ENCODE results near the gene DISC1. TPM values are rescaled to one million over a fixed set of nuclear protein-coding genes. Genes with fewer than 3 reads are reported as not detected.

The DISC1 gene
- total RNA-seq, 1 donor from 2014 or later = 13.6 TPM

- intact Hi-C loops (cut with DNase I) = no loop called here
- Histone ChIP-seq H3K4me3 (no peak overlapping the region), H3K27ac (no peak overlapping the region), H3K9me3 (no peaks in the 10 kb centered on the region), H3K36me3 (no peaks in the 10 kb centered on the region), H3K27me3 (ENCODE audit: low read depth) (no peaks in the 10 kb centered on the region), H3K4me1 (no peaks in the 10 kb centered on the region)
- TF ChIP-seq CTCF (IDR thresholded peaks at IDR 0.05) = no peak
- DNase-seq (no peak), ATAC-seq (no peak)
Measured at GRCh38 chr1:231734417-231734816, 107.8 kb downstream of the DISC1 start.

- intact Hi-C loops (cut with DNase I) = no loop called here
- no peak for DNase-seq
- no peak for TF ChIP-seq CTCF (IDR thresholded peaks at IDR 0.05)
- no peak for ATAC-seq
- Histone ChIP-seq H3K4me3 (no peak overlapping the region), H3K36me3 (no peaks in the 10 kb centered on the region), H3K27me3 (ENCODE audit: low read depth) (no peaks in the 10 kb centered on the region), H3K4me1 (no peaks in the 10 kb centered on the region), H3K27ac (no peak overlapping the region), H3K9me3 (no peaks in the 10 kb centered on the region)
Measured at GRCh38 chr1:231735411-231735810, 108.8 kb downstream of the DISC1 start.

- Histone ChIP-seq H3K27me3 (ENCODE audit: low read depth) (no peaks in the 10 kb centered on the region), H3K4me3 (no peak overlapping the region), H3K9me3 (no peaks in the 10 kb centered on the region), H3K36me3 (no peaks in the 10 kb centered on the region), H3K4me1 (no peaks in the 10 kb centered on the region), H3K27ac (no peak overlapping the region)
- ATAC-seq (no peak), DNase-seq (no peak)
- no peak for TF ChIP-seq CTCF (IDR thresholded peaks at IDR 0.05)
- intact Hi-C loops (cut with DNase I) = no loop called here
Measured at GRCh38 chr1:231735941-231736340, 109.4 kb downstream of the DISC1 start.

- no peak overlapping the region for H3K4me3 ChIP-seq
- DNase-seq = no peak
- no peaks in the 10 kb centered on the region for H3K36me3 ChIP-seq
- no peaks in the 10 kb centered on the region for H3K9me3 ChIP-seq
- H3K4me1 ChIP-seq = no peaks in the 10 kb centered on the region
- TF ChIP-seq CTCF (IDR thresholded peaks at IDR 0.05) = no peak
- no peak for ATAC-seq
- intact Hi-C loops (cut with DNase I) = no loop called here
- no peak overlapping the region for H3K27ac ChIP-seq
- H3K27me3 ChIP-seq (ENCODE audit: low read depth) = no peaks in the 10 kb centered on the region
Measured at GRCh38 chr1:231736464-231736863, 109.9 kb downstream of the DISC1 start.

- no peak overlapping the region for H3K4me3 ChIP-seq
- no peaks in the 10 kb centered on the region for H3K36me3 ChIP-seq
- no peak for DNase-seq
- intact Hi-C loops (cut with DNase I) = no loop called here
- no peak for TF ChIP-seq CTCF (IDR thresholded peaks at IDR 0.05)
- H3K4me1 ChIP-seq = no peaks in the 10 kb centered on the region
- no peaks in the 10 kb centered on the region for H3K27me3 ChIP-seq (ENCODE audit: low read depth)
- H3K9me3 ChIP-seq = no peaks in the 10 kb centered on the region
- ATAC-seq = no peak
- H3K27ac ChIP-seq = no peak overlapping the region
Measured at GRCh38 chr1:231738554-231738953, 112.0 kb downstream of the DISC1 start.

- no peak overlapping the region for H3K4me3 ChIP-seq
- intact Hi-C loops (cut with DNase I) = no loop called here
- no peaks in the 10 kb centered on the region for H3K9me3 ChIP-seq
- H3K4me1 ChIP-seq = no peaks in the 10 kb centered on the region
- no peak overlapping the region for H3K27ac ChIP-seq
- no peak for ATAC-seq
- no peak for TF ChIP-seq CTCF (IDR thresholded peaks at IDR 0.05)
- H3K36me3 ChIP-seq = no peaks in the 10 kb centered on the region
- no peaks in the 10 kb centered on the region for H3K27me3 ChIP-seq (ENCODE audit: low read depth)
- DNase-seq = no peak
Measured at GRCh38 chr1:231743966-231744365, 117.4 kb downstream of the DISC1 start.

Data from lower lobe of right lung (tissue), 2 donors.